ENCODE measurements around the gene NFATC1.

The NFATC1 gene

GRCh38 chr18:79564441-79564840 lies 168.7 kb downstream of the NFATC1 start:
- no peak for DNase-seq

- no peak for DNase-seq
These were observed 171.2 kb downstream of the NFATC1 start for GRCh38 chr18:79566771-79567431.

- DNase-seq, result no peak
These were observed 171.9 kb downstream of the NFATC1 start for GRCh38 chr18:79567481-79568147.

- DNase-seq, result no peak
These were observed 172.9 kb downstream of the NFATC1 start for GRCh38 chr18:79568543-79569205.

GRCh38 chr18:79569720-79570119 lies 174.0 kb downstream of the NFATC1 start:
- no peak for DNase-seq

GRCh38 chr18:79570266-79571201 lies 174.8 kb downstream of the NFATC1 start:
- no peak for DNase-seq

- no peak for DNase-seq
These were observed 175.7 kb downstream of the NFATC1 start for GRCh38 chr18:79571211-79572092.

- DNase-seq, result no peak
These were observed 176.5 kb downstream of the NFATC1 start for GRCh38 chr18:79572093-79572780.

GRCh38 chr18:79572848-79573451 lies 177.2 kb downstream of the NFATC1 start:
- DNase-seq, result no peak

GRCh38 chr18:79573921-79574491 lies 178.3 kb downstream of the NFATC1 start:
- DNase-seq, result no peak

- DNase-seq, result no peak
These were observed 179.3 kb downstream of the NFATC1 start for GRCh38 chr18:79574938-79575525.

GRCh38 chr18:79575891-79576685 lies 180.4 kb downstream of the NFATC1 start:
- DNase-seq, result no peak

GRCh38 chr18:79576686-79577351 lies 181.1 kb downstream of the NFATC1 start:
- no peak for DNase-seq

- no peak for DNase-seq
These were observed 182.0 kb downstream of the NFATC1 start for GRCh38 chr18:79577451-79578395.

- DNase-seq, result no peak
These were observed 182.9 kb downstream of the NFATC1 start for GRCh38 chr18:79578396-79579260.

All from GOT3 (cell line).